Tibial nerve (tissue), 3 donors: ENCODE data around the gene TPD52L2.

Experiments used
- CTCF ChIP-seq, 5 experiments: fragments of 200-600 bp in 3 of 5; fragments of 450-650 bp in 2 of 5; sonication (generic) in 3 of 5; IDR thresholded peaks; one replicate each; pipeline ENCODE4 v1.5.1; 2016 to 2019; ENCODE audit warnings: antibody characterized with exemption in 5 of 5, mild to moderate bottlenecking in 3 of 5, moderate library complexity in 2 of 5
- POLR2A ChIP-seq, 2 donors: fragments of 450-650 bp; IDR thresholded peaks; one replicate each; pipeline ENCODE4 v1.6.1; 2017; ENCODE audit warnings: antibody characterized with exemption in 2 of 2, mild to moderate bottlenecking in 2 of 2, moderate library complexity in 2 of 2

- TF ChIP-seq POLR2A (IDR thresholded peaks at IDR 0.05) (no peak), CTCF (IDR thresholded peaks at IDR 0.05) (no peak)
These were observed 3.6 kb upstream of the TPD52L2 start, which contains the start of gene ABHD16B for GRCh38 chr20:63861365-63861934.
